Hair follicular keratinocyte (primary cell): ENCODE data around the gene AKR1A1. TPM values are rescaled to one million over a fixed set of nuclear protein-coding genes. Genes with fewer than 3 reads are reported as not detected.

Experiments
- total RNA-seq: library from RNA; depleted of rRNA; stranded (reverse); fragments of >200 nt; gene quantifications from 2 replicates; pipeline ENCODE4 v1.2.3, GENCODE V29; 2015

AKR1A1 gene
- total RNA-seq = 95.7 and 112 TPM in 2 replicates

GRCh38 chr1:45550401-45551351 lies at the start of gene AKR1A1:
Gene AKR1A1, plus strand, starts transcription at chr1:45550826. Its CDS starts 10,969 bp downstream, at chr1:45561795.

DNA sequence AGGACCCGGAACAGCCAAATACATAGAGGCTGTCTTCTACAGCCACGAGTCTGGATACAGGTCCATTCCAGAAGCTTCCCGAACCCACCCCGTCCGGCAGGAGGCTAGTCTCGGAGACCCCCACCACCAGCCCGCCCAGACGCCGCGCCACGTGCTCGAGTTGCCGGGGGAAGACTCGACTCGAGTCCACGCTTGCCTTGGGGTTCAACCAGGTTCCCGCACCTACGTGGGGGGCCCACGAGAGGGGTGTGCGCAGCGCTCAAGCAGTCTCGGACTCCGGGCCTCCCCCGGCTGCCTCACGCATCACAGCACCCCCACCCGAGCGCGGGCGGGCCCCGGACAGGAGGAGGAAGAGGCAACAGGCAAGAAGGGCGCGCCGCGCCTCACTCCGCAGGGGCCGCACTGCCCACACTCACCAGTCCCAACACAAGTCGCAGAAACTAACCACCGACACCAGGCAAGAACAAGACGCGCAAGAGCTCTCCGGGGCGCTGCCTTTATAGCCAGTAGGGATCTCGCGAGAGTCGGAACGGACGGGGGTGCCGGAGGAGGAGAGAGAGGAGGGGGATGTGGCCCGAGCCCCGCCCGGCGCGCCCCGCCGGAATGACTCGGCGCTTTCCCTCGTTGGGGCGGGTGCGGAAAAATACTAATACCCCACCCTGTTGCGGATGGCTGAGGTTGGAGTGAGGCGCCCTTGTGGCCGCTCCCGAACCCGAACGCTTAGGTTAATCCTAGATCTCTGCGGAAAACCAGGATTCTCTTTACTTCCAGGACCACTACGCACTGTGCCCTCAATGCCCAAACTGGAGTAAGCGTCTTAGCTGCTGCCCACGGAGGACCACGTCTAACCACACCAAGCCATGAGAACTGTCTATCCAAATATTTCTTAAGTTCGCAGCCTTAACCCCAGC lies 29.0 kb upstream of the AKR1A1 start, which contains the start of gene PRDX1:
Gene PRDX1, minus strand, starts transcription at position 472 of the 911 bp plus-strand sequence. CDS start 2,841 bp downstream, outside the sequence.

DNA sequence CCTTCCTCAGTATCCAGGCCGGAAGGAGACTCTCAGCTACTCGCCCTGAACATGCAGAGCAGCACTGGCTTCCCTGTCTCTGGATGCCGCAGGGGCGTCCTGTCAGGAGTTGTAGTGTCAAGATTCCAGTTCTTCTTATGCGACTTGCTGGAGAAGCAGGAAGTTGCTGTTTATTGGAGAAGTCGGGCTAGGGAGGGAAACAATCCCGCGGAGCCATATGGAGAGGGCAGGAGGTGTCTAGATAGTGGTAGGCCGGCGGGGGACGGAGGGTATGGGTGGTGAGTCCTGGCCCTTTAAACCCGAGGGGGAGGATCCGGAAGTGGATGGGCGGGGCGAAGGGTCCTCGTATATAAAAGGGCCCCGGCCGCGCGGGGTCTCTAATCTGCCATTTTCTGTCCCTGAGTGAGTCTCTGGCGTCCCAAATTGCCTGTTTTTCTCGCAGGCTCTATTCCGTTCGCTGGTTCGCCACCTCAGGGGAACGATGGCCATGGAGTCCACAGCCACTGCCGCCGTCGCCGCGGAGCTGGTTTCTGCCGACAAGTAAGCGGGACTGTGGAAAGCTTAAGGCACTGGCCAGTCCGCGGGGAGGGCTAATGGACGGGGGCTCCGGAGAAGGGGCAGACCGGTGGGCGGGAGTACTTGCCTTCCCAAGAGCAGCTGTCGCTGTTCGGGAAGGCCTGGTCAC lies 33.2 kb downstream of the AKR1A1 start, which contains the start of gene NASP:
Gene NASP, plus strand, starts transcription at position 376 of the 685 bp plus-strand sequence. Its CDS starts 106 bp downstream, at position 482.

Other genes starting within 250 kb of the AKR1A1 start
- 1.5 and 5.8 TPM in 2 replicates for gene HPDL, start 223.9 kb upstream of the AKR1A1 start, total RNA-seq
- 5.9 and 19.2 TPM in 2 replicates for gene TOE1, start 210.7 kb upstream of the AKR1A1 start, total RNA-seq
- gene MUTYH, start 210.4 kb upstream of the AKR1A1 start, total RNA-seq = 14.4 and 18.7 TPM in 2 replicates
- gene TESK2, start 59.7 kb upstream of the AKR1A1 start, total RNA-seq = 2.6 and 5.1 TPM in 2 replicates
- 2.1 and 3.0 TPM in 2 replicates for gene CCDC163, start 50.8 kb upstream of the AKR1A1 start, total RNA-seq
- gene MMACHC, start 50.5 kb upstream of the AKR1A1 start, total RNA-seq = 3.3 and 7.0 TPM in 2 replicates
- 529 and 770 TPM in 2 replicates for gene PRDX1, start 28.9 kb upstream of the AKR1A1 start, total RNA-seq
- 27.3 and 113 TPM in 2 replicates for gene NASP, start 33.2 kb downstream of the AKR1A1 start, total RNA-seq
- 0.23 and 0.78 TPM in 2 replicates for gene CCDC17, start 73.2 kb downstream of the AKR1A1 start, total RNA-seq
- gene GPBP1L1, start 135.7 kb downstream of the AKR1A1 start, total RNA-seq = 83.2 and 101 TPM in 2 replicates
- gene TMEM69, start 137.4 kb downstream of the AKR1A1 start, total RNA-seq = 50.8 and 55.7 TPM in 2 replicates
- 4.2 and 5.5 TPM in 2 replicates for gene IPP, start 199.8 kb downstream of the AKR1A1 start, total RNA-seq